ENCODE results near the gene KCND3.

GRCh38 chr1:111887875-111888274, 101.6 kb downstream of the KCND3 start:
- TF ChIP-seq POLR2AphosphoS5 (IDR thresholded peaks at IDR 0.05) (no peak), CTCF (IDR thresholded peaks at IDR 0.05) (no peak), EP300 (IDR thresholded peaks at IDR 0.05) (no peak), POLR2A (IDR thresholded peaks at IDR 0.05) (no peak)
